H7 (cell line): ENCODE results near the gene PAN3. TPM values are rescaled to one million over a fixed set of nuclear protein-coding genes. Genes with fewer than 3 reads are reported as not detected.

Source experiments
- DNase-seq: peaks from one replicate; pipeline ENCODE4 v3.0.0; 2012
- H3K27me3 ChIP-seq: 2 replicates; pipeline ENCODE4 v1.6.0; 2011; ENCODE audit warnings: mild to moderate bottlenecking, low read length; ENCODE audit not compliant: control insufficient read depth, insufficient read depth
- H3K36me3 ChIP-seq: replicated peaks from 2 replicates; pipeline ENCODE4 v1.5.1; 2011; ENCODE audit warnings: low read length; ENCODE audit not compliant: control insufficient read depth, insufficient read depth
- H3K4me3 ChIP-seq: 2 replicates; pipeline ENCODE4 v1.5.1; 2011; ENCODE audit warnings: low read depth, mild to moderate bottlenecking, control low read depth, low read length, moderate library complexity; ENCODE audit not compliant: insufficient read depth
- total RNA-seq: library from RNA; depleted of rRNA; stranded (reverse); fragments of >200 nt; shearing (Covaris generic); gene quantifications from 2 replicates; pipeline ENCODE4 v1.2.3, GENCODE V29; 2014

PAN3 gene
- total RNA-seq, 1 experiment from 2014 or later = 15.8 TPM

DNA sequence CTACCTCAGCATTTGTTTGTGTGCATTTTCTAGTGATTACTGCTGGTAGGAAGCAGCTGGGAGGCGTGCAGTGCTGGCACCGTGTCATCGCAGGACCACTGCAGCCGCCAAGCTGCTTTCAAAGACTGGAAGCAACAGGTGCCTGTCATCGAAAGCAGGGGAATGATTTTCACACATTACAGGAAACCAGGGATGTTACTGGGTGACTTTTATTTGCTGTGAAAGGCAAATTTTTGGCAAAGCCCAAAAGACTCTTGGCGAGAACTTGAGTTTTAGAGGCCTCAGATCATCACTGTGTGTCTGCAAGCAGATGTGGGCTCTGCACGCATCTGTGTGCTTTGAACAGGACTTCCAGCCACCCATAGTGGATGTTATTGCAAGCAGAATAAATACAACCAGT, 180.2 kb downstream of the PAN3 start:
- no peak for DNase-seq
- H3K36me3 ChIP-seq = no peaks in the 10 kb centered on the region; the same call in 1 of the 2 replicates

DNA sequence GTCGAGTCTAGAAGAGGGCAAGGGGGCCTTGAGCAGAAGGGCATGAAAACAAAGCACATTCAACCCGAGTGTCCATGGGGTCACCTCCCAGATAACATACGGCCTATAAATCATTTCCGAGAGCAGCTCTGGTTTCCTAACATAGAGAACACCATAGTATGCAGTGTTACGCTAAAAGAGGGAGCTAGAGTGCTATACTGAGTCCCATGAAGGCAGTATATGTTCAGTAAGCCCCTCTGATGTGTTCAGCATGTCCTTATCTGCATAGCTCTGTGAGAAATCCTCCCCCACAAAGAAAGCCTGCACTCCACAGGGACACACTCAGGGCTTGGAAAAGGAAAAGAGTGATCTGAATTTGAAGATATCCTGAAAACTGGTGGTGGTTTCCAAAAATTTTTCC, 181.2 kb downstream of the PAN3 start:
- no peaks in the 10 kb centered on the region for H3K27me3 ChIP-seq
- no peaks in the 10 kb centered on the region; the same call in 1 of the 2 replicates for H3K36me3 ChIP-seq
- no peak for DNase-seq
- H3K4me3 ChIP-seq = no peak overlapping the region

More for the DNA sequence above, 180.2 kb downstream of the PAN3 start:
- no peak overlapping the region for H3K4me3 ChIP-seq
- no peaks in the 10 kb centered on the region for H3K27me3 ChIP-seq

DNA sequence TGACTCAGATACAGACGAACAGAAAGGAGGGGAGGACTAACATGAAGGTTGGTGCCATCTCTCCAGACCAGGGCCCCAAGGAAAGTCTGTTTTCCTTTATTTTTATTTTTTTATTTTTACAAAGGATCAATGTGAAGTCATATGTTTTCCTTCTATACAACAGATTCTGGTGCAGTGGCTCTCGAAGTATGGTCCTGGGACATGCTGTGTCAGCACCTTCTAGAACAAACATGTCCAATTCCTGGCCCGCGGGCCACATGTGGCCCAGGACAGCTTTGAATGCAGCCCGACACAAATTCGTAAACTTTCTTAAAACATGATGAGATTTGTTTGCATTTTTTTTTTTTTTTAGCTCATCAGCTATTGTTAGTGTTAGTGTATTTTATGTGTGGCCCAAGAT, 181.9 kb downstream of the PAN3 start:
- no peak overlapping the region for H3K4me3 ChIP-seq
- no peaks in the 10 kb centered on the region; the same call in 1 of the 2 replicates for H3K36me3 ChIP-seq
- no peak for DNase-seq
- no peaks in the 10 kb centered on the region for H3K27me3 ChIP-seq

DNA sequence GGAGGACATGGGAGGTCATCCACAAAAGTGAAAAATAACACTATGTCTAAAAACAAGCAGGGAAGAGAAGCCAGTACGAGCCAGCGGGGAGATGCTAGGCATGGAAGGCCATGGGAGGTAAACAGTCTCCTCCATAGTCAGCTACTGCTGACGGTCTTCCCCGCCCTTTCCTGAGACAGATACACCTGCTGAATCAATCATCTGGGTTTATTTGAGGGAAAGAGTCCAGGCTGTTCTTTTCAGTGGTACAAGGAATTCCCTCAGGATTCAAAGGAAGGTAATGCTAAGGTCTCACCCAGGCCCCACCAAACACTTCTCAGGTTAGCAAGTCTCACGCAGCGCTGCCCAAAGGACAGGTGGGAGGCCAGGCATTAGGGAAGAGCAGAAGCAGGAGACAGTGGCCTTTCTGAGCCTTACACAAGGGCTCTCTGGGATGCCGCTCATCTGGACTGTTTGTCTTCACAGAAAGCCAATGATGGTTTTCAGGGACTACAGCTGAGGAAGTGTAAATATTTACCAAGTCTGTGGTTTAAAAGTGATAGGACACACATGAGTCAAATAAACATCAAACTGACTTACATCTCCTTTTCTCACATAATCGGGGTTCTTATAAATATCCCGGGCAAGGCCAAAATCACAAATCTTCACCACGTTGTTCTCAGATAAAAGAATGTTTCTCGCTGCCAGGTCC, 182.7 kb downstream of the PAN3 start:
- H3K36me3 ChIP-seq = no peaks in the 10 kb centered on the region; the same call in 1 of the 2 replicates
- no peak for DNase-seq
- no peak overlapping the region for H3K4me3 ChIP-seq
- H3K27me3 ChIP-seq = no peaks in the 10 kb centered on the region

DNA sequence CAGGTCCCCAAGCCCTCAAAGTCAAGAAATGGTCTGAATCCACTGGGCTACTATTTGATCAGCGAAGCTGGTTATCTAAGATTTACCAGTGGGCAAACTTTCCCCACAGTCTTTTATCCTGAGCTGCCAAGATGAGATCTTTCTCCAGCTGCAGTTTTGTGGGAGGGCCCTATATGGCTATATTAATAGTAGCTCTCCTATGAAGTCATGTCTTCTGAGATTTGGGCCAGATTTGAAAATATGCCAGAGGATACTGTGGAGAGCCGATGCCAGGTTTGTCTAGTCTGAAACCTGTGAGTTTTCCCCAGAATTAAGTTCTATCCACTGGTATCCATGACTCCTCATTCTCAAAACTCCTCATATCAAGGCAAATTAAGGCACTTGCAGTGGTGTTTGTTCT, 183.4 kb downstream of the PAN3 start:
- no peaks in the 10 kb centered on the region; the same call in 1 of the 2 replicates for H3K36me3 ChIP-seq
- H3K4me3 ChIP-seq = no peak overlapping the region
- no peaks in the 10 kb centered on the region for H3K27me3 ChIP-seq
- DNase-seq = no peak

DNA sequence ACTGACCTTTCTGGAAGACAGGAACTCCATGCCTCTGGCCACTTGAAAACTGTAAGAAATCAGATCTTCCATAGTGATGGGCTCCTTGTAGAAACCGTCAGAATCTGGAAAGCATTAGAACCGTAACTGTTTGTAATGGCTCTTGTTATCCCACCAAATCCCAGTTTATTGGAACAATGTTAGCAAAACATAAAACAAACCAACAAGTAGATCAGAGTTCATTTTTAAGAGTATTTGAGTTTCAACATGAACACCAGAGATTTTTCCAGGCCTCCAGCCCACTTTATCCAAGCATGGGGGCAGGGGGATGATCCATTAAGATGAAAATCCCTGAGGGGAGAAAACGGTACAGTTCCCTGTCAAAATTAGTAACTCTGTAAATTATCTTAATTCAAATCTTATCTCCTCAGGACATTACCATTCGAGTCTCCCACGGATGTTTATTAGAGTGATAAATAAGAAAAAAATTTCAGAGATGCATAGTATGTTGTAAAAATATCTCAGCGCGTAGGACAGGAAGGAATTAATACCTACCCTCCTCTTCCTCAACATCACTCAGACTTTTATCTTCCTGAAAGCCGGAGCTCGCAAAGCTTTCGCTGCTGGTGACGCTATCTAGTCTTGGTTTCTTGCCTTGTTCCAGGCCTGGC, 184.0 kb downstream of the PAN3 start:
- H3K36me3 ChIP-seq = no peaks in the 10 kb centered on the region; the same call in 1 of the 2 replicates
- no peak for DNase-seq
- no peaks in the 10 kb centered on the region for H3K27me3 ChIP-seq
- H3K4me3 ChIP-seq = no peak overlapping the region

DNA sequence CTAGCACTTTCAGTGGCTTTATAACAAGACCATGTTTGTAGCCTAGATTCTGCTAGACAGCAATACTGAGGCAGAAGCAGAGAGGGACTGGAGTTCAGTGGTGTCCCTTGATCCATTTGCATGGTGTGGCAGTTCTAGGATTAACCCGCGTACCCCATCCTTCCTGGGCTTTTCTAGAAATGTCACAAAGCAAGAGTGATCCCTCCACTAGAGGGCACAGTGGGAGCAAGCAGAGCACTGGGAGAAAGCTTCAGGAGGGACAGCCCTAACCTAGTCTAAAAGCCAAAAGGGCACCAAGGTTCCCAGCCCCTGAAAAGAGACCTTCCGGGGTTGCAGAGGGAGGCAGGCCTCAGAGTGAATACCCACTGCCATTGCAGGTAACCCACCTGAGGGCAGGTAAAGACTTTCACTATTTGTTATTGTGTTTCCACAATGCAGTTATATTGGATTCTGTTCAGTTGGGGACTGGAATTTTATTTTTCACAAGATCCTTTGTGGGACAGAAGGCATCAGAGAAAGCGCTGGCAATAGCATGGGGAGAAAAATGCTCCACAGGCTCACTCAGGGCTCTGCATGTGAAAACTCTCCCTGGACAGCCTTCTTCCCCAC, 185.9 kb downstream of the PAN3 start:
- no peaks in the 10 kb centered on the region for H3K27me3 ChIP-seq
- DNase-seq = peak; percentile 88
- H3K4me3 ChIP-seq = no peak overlapping the region

DNA sequence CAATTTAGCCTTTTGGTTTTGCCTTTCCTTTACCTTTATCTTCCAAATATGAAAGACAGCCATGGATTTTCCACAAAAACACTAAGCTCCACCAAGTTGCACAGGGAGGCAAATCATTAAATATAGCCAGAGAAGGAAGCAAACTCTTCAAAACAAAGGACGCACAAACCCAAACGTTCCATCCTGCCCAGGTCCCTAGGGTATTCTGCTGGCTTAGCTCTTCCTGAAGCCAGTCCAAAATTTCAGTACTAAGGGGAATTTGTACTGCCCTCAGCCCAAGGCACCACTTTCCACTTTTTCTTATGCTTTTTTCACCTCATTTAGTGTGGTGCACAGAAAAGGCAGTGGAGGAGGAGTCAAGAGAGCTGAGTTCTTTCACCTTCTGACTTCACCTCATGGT, 186.7 kb downstream of the PAN3 start:
- DNase-seq = no peak
- Histone ChIP-seq H3K36me3 (no peaks in the 10 kb centered on the region), H3K4me3 (no peak overlapping the region), H3K27me3 (no peaks in the 10 kb centered on the region)

More for the DNA sequence above, 185.9 kb downstream of the PAN3 start:
- no peaks in the 10 kb centered on the region for H3K36me3 ChIP-seq

DNA sequence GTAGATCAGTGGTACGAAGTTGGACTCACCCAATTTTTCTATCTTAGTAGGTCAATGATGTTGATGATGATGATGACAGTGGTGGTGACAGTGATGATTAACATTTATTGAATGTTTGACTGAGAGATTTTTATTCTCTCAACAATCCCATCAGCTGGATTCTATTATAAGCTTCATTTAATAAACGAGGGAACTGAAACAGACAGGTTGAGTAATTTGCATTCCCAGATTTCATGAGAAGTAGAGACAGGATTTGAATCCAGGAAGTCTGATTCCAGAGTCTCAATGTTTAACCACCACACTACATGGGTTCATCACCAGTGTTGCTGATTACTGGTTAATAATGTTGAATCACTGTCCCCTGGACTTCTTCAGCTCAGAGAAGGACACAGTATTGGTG, 187.7 kb downstream of the PAN3 start:
- H3K36me3 ChIP-seq = no peaks in the 10 kb centered on the region
- no peak for DNase-seq
- H3K4me3 ChIP-seq = no peak overlapping the region
- H3K27me3 ChIP-seq = no peaks in the 10 kb centered on the region

DNA sequence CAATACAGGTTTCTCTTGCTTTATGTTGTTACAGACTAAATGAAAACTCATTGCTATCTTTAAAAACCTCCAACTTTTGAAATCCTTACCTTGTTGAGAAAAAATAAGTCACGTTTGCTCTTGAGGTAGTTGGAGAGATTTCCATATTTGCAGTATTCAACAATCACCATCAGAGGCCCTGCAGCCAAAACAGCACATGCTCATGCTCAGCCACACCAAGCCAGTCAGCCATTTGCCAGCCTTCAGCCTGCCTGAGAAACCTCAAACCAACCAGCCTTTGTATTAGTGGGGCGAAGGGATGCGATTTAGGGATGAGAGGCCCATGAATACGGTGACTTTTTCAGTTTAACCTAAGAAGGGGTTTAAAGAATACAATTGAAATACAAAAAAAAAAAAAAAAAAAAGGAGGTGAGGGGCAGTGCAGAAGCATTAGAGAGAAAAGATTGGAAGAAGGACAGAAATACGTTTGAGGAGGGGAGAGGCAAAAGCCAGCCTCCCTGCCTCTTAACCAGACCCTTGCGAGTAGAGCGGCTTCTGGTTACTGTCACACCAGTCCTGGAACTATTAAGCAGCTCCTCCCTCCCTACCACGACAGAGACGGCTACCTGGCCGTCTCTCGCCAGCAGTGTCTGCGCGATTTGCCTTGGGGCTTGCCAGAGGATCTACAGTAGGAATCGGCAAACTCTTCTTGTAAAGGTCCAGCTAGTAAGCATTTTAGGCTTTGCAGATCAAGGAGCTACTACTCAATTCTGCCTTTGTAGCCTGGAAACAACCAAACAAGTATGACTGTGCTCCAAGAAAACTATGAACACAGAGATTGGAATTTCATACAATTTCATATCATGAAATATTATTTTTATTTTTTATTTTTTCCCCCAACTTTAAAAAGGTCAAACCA, 189.3 kb downstream of the PAN3 start:
- Histone ChIP-seq H3K4me3 (no peak overlapping the region), H3K36me3 (no peaks in the 10 kb centered on the region), H3K27me3 (no peaks in the 10 kb centered on the region)
- no peak for DNase-seq

DNA sequence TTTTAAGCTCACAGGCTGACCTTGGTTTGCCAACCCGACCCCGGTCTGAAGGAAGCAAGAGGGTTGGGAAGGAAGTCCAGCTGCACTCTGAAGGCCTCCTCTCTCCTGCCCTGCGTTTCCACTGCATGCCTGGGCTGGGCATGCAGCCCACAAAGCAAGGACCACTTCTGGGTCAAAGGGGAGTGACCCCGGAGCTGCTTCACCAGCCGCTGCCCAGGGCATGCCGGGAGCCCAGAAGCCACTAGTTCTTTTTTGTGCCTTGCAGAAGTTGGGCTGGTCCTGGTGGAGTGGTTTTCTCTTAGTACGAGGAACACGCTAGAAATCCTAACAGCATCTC, 189.9 kb downstream of the PAN3 start:
- Histone ChIP-seq H3K27me3 (no peaks in the 10 kb centered on the region), H3K36me3 (no peaks in the 10 kb centered on the region), H3K4me3 (no peak overlapping the region)
- DNase-seq = no peak

DNA sequence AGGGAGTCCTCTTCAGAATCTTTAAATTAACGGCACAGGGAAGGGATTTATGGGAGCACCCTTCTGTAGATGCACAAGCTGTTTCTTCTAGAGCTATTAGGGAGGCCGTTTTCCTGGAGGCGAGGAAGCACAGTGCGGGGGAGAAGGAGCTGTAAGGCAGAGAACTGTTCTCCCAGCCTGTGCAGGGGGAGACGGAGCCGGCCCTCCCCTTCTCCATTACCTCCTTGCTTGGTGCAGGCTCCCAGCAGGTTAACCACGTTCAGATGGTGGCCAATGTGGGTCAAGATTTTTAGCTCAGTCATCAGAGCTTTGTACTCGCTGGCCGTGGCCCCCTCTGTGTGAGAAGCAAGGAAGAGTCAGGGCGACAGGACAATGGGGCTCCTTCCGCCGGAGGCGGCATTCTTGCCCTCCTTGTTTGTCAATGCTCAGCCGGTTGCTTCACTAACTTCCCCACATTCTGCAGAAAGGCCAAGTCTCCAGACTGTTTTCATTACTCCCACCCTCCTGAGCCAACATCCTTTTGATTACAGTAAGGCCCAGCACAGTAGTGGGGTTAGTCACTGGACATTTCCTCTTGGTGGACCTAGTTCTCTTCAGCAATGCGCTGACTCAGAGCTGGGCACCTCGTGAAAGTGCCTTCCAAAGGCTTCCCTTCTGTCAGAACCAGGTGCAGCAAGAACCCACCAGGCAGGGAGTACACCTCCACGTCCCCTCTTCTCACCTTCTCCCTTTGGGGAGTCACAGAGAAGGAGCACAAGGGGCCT, 191.2 kb downstream of the PAN3 start:
- no peak overlapping the region for H3K4me3 ChIP-seq
- no peak for DNase-seq
- no peaks in the 10 kb centered on the region for H3K27me3 ChIP-seq
- H3K36me3 ChIP-seq = 0 out of 2 replicates have a peak, but pooled peaks cover 1% of the 10 kb centered on the region

DNA sequence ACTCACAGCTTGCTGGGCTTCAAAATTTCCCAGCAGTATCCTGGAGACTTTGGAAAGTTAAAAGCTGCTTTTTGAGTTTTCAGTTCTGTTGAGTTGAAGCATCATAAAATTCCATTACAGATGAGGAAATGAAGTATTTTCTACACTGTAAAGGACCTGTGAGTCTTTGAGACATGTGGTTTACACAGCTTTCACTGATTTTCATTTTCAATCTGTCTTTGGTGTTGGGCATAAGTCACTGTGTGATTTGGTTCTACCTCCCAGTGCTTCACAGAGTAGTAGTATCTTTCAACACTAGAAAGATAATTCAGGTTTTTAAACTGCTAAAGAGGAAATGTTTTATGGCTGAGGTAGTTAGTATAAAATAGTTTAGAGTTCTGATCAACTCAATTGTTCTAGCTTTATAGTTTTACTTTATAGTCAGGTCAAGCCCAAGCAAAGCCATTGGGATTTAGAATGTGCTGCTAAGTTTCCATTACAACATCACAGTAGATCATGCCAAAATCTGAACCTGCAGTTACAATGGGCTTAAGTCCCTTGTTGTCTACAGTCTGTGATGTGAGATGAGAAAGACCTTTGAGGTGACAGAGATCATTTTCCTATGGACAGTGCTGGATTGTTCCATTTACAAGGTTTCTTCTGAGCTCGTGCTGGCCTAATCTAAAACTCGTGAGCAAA, 195.0 kb downstream of the PAN3 start:
- DNase-seq = no peak
- H3K36me3 ChIP-seq = peaks cover 3% of the 10 kb centered on the region; the same call in 1 of the 2 replicates

More for the DNA sequence above, 195.0 kb downstream of the PAN3 start:
- Histone ChIP-seq H3K4me3 (no peak overlapping the region), H3K27me3 (no peaks in the 10 kb centered on the region)
